Esophagus muscularis mucosa (tissue), 4 donors: ENCODE results near the gene RNFT2. TPM values are rescaled to one million over a fixed set of nuclear protein-coding genes. Genes with fewer than 3 reads are reported as not detected.

Source experiments
- DNase-seq: peaks from one replicate; pipeline ENCODE4 v3.0.0-alpha.2; 2017; ENCODE audit errors: extremely low spot score
- H3K27ac ChIP-seq, 4 donors: fragments of 200-600 bp; sonication (generic); replicated peaks in 1 of 4; 1 replicate in 3 of 4; 2 replicates in 1 of 4; pipeline ENCODE4 v1.5.1; 2016 to 2019; ENCODE audit warnings: mild to moderate bottlenecking in 1 of 4
- H3K27me3 ChIP-seq, 4 donors: fragments of 200-600 bp; sonication (generic); one replicate each; pipeline versions ENCODE4 v1.5.1 to v1.6.0; 2016 to 2019
- H3K36me3 ChIP-seq, 4 donors: fragments of 200-600 bp; sonication (generic); one replicate each; pipeline ENCODE4 v1.5.1; 2016 to 2019
- H3K4me1 ChIP-seq, 4 donors: fragments of 200-600 bp; sonication (generic); one replicate each; pipeline ENCODE4 v1.5.1; 2016 to 2019
- H3K4me3 ChIP-seq, 4 donors: fragments of 200-600 bp; sonication (generic); 1 replicate in 2 of 4; 2 replicates in 2 of 4; pipeline ENCODE4 v1.5.1; 2016 to 2019; ENCODE audit warnings: mild to moderate bottlenecking in 4 of 4, moderate library complexity in 1 of 4
- H3K9me3 ChIP-seq, 4 donors: fragments of 200-600 bp; sonication (generic); 1 replicate in 3 of 4; 2 replicates in 1 of 4; pipeline ENCODE4 v1.5.1; 2016 to 2019
- EP300 ChIP-seq: sonication (generic); formaldehyde crosslinking; IDR thresholded peaks from one replicate; pipeline ENCODE4 v1.6.1; 2017; ENCODE audit warnings: antibody characterized with exemption
- POLR2A ChIP-seq: fragments of 450-650 bp; IDR thresholded peaks from one replicate; pipeline ENCODE4 v1.6.1; 2017; ENCODE audit warnings: antibody characterized with exemption, moderate library complexity, mild to moderate bottlenecking, low read depth
- POLR2AphosphoS5 ChIP-seq, 2 donors: sonication (generic); formaldehyde crosslinking; IDR thresholded peaks; one replicate each; pipeline ENCODE4 v1.6.1; 2017; ENCODE audit warnings: antibody characterized with exemption in 2 of 2
- WGBS: methylation state at CpG from one replicate; pipeline ENCODE4 v1.1.5; 2018; 5-methylcytosine and 5-hydroxymethylcytosine counted together
- intact Hi-C: fragments of 100-400 bp; cut with DNase I; formaldehyde crosslinking; loops from one replicate; pipeline ENCODE4 v1.15.1; 2023
- total RNA-seq, 4 donors: library from RNA; depleted of rRNA; stranded (reverse); fragments of >200 nt; gene quantifications; one replicate each; pipeline versions ENCODE4 v1.1.0 to v1.2.1, GENCODE V29; 2016
- TF ChIP-seq, protein P1 (sequence below), 3 experiments: fragments of 200-600 bp in 2 of 3; fragments of 450-650 bp in 1 of 3; sonication (generic) in 2 of 3; IDR thresholded peaks; one replicate each; pipeline ENCODE4 v1.5.1; 2017 to 2019; ENCODE audit warnings: antibody characterized with exemption in 3 of 3, mild to moderate bottlenecking in 2 of 3, moderate library complexity in 1 of 3

Gene RNFT2
- total RNA-seq, 4 donors from 2014 or later = 0.17 to 0.63 (median 0.34) TPM

GRCh38 chr12:116890330-116890729 lies 152.2 kb downstream of the RNFT2 start:
- Histone ChIP-seq H3K9me3 (peaks cover 0 to 5% (median 0%) of the 10 kb centered on the region in 4 donors), H3K27me3 (peaks cover 0 to 21% (median 0%) of the 10 kb centered on the region in 4 donors), H3K4me1 (no peaks in the 10 kb centered on the region), H3K4me3 (no peak overlapping the region), H3K27ac (no peak overlapping the region), H3K36me3 (no peaks in the 10 kb centered on the region)
- WGBS = 89% methylated on average over 2 of the region's 2 CpGs
- DNase-seq = no peak
- TF ChIP-seq EP300 (no peak), POLR2A (no peak), POLR2AphosphoS5 (IDR thresholded peaks at IDR 0.05) (no peak)
- TF ChIP-seq, protein P1, sequence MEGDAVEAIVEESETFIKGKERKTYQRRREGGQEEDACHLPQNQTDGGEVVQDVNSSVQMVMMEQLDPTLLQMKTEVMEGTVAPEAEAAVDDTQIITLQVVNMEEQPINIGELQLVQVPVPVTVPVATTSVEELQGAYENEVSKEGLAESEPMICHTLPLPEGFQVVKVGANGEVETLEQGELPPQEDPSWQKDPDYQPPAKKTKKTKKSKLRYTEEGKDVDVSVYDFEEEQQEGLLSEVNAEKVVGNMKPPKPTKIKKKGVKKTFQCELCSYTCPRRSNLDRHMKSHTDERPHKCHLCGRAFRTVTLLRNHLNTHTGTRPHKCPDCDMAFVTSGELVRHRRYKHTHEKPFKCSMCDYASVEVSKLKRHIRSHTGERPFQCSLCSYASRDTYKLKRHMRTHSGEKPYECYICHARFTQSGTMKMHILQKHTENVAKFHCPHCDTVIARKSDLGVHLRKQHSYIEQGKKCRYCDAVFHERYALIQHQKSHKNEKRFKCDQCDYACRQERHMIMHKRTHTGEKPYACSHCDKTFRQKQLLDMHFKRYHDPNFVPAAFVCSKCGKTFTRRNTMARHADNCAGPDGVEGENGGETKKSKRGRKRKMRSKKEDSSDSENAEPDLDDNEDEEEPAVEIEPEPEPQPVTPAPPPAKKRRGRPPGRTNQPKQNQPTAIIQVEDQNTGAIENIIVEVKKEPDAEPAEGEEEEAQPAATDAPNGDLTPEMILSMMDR (IDR thresholded peaks at IDR 0.05) = no peak
- intact Hi-C loops = no loop called here

GRCh38 chr12:116891019-116891418 lies 152.9 kb downstream of the RNFT2 start:
- H3K27ac ChIP-seq = no peak overlapping the region
- peaks cover 0 to 5% (median 0%) of the 10 kb centered on the region in 4 donors for H3K9me3 ChIP-seq
- 84% methylated on average over 3 of the region's 3 CpGs for WGBS
- no peak for DNase-seq
- H3K36me3 ChIP-seq = no peaks in the 10 kb centered on the region
- no peak for TF ChIP-seq POLR2AphosphoS5 (IDR thresholded peaks at IDR 0.05)
- intact Hi-C loops = no loop called here
- no peak overlapping the region for H3K4me3 ChIP-seq
- H3K27me3 ChIP-seq = peaks cover 0 to 20% (median 0%) of the 10 kb centered on the region in 4 donors
- H3K4me1 ChIP-seq = no peaks in the 10 kb centered on the region

- DNase-seq = no peak
- no peak overlapping the region for H3K27ac ChIP-seq
- no peaks in the 10 kb centered on the region for H3K4me1 ChIP-seq
- H3K36me3 ChIP-seq = no peaks in the 10 kb centered on the region
- H3K9me3 ChIP-seq = peaks cover 0 to 5% (median 0%) of the 10 kb centered on the region in 4 donors
- H3K4me3 ChIP-seq = no peak overlapping the region
- peaks cover 0 to 23% (median 0%) of the 10 kb centered on the region in 4 donors for H3K27me3 ChIP-seq
- TF ChIP-seq, protein P1 (IDR thresholded peaks at IDR 0.05) = no peak
- no peak for TF ChIP-seq EP300
- intact Hi-C loops = no loop called here
- WGBS = 86% methylated on average over 12 of the region's 12 CpGs
Measured at GRCh38 chr12:116892349-116893140, 154.4 kb downstream of the RNFT2 start.

DNA sequence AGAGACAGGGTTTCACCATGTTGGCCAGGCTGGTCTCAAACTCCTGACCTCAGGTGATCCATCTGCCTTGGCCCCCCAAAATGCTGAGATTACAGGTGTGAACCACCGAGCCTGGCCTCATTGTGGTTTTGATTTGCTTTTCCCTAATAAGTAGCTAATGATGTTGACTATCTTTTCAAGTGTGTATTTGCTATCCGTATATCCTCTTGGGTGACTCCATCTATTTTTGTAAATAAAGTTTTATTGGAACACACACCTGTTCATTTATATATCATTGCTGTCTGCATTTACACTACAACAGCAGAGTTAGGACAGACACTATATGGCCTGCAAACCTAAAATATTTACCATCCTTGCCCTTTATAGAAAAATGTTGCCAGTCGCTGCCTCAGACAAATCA lies 156.8 kb downstream of the RNFT2 start:
- Histone ChIP-seq H3K27me3 (peaks cover 0 to 34% (median 0%) of the 10 kb centered on the region in 4 donors), H3K4me3 (no peak overlapping the region), H3K36me3 (no peaks in the 10 kb centered on the region), H3K27ac (no peak overlapping the region), H3K9me3 (peaks cover 0 to 5% (median 0%) of the 10 kb centered on the region in 4 donors), H3K4me1 (no peaks in the 10 kb centered on the region)
- 83% methylated on average over 3 of the region's 3 CpGs for WGBS
- TF ChIP-seq POLR2AphosphoS5 (IDR thresholded peaks at IDR 0.05) (no peak), EP300 (no peak), POLR2A (no peak)
- TF ChIP-seq, protein P1 (IDR thresholded peaks at IDR 0.05) = no peak
- intact Hi-C loops = no loop called here
- DNase-seq = no peak

DNA sequence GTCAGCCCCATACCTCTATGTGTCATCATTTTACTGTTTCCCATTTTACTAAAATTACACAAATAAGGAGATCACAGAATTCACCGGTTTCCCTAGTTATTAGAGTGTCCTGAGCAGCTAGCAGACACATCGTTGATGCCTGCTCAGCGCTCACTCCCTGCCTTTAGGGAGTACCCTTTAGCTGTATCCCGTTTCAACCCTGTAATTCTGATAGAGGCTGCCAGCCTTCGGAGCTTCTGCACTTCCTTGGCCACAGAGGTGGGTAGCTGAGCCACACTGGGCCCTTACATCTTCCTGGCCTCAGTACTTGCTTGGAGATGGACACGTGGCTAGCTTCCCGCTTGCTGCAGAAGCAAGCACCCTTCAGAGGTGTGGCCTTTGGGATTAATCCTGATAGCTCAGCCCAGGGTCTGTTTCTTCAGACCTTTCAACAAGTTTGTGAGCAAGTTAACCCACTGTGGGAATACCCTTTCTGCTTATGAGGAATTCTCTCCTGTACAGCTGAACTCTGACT lies 158.4 kb downstream of the RNFT2 start:
- Histone ChIP-seq H3K9me3 (no peaks in the 10 kb centered on the region), H3K36me3 (no peaks in the 10 kb centered on the region), H3K27ac (no peak overlapping the region), H3K4me1 (no peaks in the 10 kb centered on the region), H3K27me3 (peaks cover 0 to 41% (median 0%) of the 10 kb centered on the region in 4 donors), H3K4me3 (no peak overlapping the region)
- 66% methylated on average over 7 of the region's 7 CpGs for WGBS
- intact Hi-C loops = no loop called here
- DNase-seq = no peak
- TF ChIP-seq POLR2A = no peak
- TF ChIP-seq, protein P1 (IDR thresholded peaks at IDR 0.05) = no peak
- no peak for TF ChIP-seq POLR2AphosphoS5 (IDR thresholded peaks at IDR 0.05)
- no peak for TF ChIP-seq EP300
